NCI-H2081 treated with DMSO at 0.1 percent for 48 hours (cell line): ENCODE measurements around the gene CPN2.

ENCODE experiments used
- DNase-seq: peaks from one replicate; lab custom pipeline; 2025; lab: John Stamatoyannopoulos, UW

CPN2 gene

DNA sequence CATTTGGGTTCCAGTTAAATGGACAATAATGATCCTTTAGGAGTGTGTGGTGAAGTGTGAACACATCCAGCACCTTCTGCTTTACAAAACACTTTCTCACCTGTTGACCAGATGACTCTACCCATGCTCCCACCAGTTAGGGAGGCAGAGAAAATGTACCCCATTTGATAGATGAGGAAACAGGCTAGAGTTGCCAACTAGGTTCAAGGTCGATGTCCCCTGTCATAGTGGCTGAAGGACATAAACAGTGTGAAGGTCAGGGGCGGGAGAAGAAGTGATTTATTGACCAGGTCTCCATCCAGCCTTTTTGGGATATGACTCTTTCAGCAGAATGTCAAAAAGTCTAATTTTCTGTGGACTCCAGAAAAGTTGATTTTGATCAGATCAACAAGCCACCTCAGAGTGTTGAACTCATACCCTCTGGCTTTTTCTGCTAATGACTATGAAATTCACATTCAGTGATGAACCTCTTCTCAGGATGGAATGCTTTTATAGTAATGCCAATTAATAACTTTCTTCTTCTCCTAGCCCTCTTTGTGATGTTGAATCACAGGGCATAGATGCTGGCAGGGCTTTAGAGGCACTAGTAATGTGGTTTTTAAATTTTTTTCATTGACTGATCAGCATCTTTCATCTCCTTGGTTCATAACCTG lies 57.5 kb downstream of the CPN2 start:
- DNase-seq, result no peak

DNA sequence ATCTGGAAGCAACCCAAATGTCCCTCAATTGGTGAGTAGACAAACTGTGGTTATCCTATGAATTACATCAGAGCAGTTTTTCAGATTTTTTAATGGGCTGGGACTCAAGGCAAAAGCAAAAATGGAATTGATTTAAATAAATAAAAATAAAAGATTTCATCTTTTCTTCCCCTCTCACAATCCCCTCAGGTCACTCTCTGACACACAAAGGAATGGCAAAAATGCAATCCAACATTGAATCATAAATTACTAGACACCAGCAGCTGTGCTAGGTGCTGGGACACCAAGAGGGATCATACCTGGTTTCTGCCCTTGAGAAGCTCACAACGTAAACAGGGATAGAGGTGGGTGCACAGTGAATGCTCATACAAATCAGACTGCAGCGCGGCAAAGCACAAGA lies 58.8 kb downstream of the CPN2 start:
- DNase-seq, result no peak
